GM18508 (cell line): ENCODE measurements around the gene PACRG.
"Not testable (repeated sequence)": the region's sequence is repeated elsewhere in the genome, so short reads cannot be mapped to it uniquely, and the experiment has no call there.

Experiments
- ATAC-seq: cut with Tn5 transposase; IDR thresholded peaks from one replicate; pipeline ENCODE4 v1.9.1; 2021; ENCODE audit warnings: moderate number of reproducible peaks; ENCODE audit not compliant: insufficient read depth, unreplicated experiment

Gene PACRG

GRCh38 chr6:162974685-162975084, 246.9 kb downstream of the PACRG start:
- no peak for ATAC-seq

DNA sequence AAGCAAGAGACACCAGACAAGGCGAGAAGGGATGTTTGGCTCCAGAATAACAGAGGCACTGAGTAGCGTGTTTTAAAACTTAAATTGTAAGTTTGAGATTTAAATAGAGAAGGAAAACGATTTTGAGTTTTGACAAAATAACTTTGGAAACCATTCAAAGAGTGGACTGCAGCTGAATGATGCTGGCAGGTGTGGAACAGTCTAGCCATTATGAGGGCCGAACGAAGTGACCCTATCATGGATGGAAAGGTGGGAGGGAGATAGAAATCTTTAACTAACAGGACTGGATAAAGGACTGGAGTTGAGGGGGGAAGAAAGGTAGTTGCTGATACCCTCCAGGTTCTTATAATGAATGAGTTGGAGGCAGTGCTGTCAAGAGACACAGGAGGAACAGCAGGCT, 248.4 kb downstream of the PACRG start:
- no peak for ATAC-seq

- ATAC-seq: not testable (repeated sequence)
Observed at GRCh38 chr6:162983234-162983633, 255.5 kb downstream of the PACRG start.

- ATAC-seq: no peak
Observed at GRCh38 chr6:162998777-162999176, 271.0 kb downstream of the PACRG start.

DNA sequence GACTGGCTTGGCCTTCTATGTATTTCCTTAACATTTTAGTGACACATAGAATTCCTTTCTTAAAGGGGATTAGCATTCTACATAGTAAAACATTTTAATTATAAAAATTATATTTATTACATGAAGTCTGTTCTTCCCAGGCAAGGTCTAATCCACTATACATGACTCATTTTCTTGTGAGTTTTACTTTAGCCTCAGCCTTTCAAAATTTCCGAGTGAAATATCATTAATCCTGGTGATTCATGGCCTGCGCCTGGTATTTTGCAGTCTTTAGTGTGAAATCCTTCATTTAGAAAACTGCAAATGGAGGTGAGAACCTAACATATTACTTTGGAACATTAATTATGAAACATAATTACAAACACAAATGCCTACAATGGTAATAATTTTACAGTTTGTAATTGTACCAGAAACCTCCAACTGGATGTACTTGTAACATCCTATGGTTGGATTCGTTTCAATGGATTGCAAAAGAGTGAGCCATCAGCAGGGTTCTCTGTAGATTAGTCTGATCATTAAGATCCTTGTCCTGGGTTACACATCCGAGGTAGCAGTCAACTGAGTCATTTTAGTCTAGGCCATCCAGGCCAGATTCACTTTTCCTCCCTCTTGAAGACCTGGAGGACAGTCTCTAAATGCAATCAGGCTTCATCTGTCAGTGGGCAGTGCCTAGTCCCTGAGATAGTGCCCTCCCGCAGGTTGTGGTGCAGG, 272.0 kb downstream of the PACRG start:
- ATAC-seq: no peak

DNA sequence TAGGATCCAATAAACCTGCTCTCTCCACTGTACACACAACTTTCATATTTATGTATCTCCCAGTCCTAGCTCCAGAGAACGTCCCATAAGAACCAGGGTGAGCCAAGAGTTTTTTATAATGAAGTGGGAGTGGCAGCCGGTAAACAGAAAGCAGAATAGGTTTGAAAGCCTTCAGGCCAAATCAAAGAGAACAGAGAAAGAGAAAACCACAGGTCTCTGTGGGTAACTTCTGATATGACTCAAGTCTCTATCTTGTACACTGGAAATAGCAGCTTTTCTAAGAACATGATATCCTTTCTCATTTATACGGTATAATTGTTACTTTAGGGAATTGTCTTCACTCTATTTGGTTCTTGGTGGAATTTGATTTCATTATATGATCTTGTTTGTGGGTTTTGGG, 273.6 kb downstream of the PACRG start:
- peak; percentile 99 for ATAC-seq

GRCh38 chr6:163008186-163008585, 280.4 kb downstream of the PACRG start:
- ATAC-seq: no peak

DNA sequence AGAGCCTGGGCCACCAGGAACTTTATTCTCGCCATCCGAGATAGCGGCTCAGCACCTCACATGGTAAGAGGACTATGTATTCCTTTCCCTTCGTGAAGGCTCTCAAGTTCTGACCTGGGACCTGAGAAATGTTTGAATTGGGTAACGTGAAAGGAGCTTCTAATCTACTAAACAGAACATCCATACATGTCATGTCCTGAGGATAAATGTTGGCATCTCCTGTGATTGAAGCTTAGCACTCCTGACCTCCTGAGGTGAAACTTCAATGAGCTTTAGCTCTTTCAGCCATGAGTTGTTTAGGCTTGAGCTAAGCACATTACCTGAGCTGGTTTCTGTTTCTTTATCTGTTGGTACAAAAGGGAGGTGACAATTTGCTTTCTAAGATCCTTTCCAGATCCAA, 280.9 kb downstream of the PACRG start:
- no peak for ATAC-seq

GRCh38 chr6:163010145-163010544, 282.4 kb downstream of the PACRG start:
- ATAC-seq: no peak

- no peak for ATAC-seq
Observed at GRCh38 chr6:163014736-163015135, 287.0 kb downstream of the PACRG start.

- no peak for ATAC-seq
Observed at GRCh38 chr6:163017801-163018200, 290.0 kb downstream of the PACRG start.

DNA sequence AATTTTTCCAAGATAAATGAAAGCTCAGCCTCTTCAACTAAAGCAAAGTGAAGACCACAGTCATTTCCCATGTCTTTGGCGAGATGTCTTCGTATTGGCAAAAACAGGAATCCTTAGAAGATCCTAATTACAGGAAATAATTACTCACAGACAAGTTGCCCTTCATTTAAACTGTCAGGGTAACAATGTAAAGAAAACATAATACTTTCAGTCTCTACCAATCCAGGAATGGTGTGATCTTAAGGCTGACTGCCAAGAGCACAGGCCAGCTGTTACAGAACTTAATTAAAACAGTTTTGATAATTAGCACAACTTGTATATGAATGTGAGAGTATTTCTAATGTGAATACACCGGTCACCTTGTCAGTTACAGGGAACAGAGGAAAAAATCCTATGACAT, 292.2 kb downstream of the PACRG start:
- no peak for ATAC-seq

GRCh38 chr6:163021054-163021453, 293.3 kb downstream of the PACRG start:
- ATAC-seq: no peak

DNA sequence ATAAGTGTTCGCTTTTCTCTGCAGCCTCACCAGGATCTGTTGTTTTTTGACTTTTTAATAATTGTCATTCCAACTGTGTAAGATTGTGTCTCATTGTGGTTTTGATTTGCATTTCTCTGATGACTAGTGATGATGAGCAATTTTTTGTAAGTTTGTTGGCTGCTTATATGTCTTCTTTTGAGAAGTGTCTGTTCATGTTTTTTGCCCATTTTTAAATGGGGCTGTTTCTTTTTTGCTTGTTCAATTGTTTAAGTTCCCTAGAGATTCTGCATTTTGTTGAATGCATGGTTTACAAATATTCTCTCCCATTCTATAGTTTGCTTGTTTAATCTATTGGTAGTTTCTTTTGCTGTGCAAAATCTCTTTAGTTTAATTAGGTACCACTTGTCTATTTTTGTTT, 295.9 kb downstream of the PACRG start:
- ATAC-seq: no peak

DNA sequence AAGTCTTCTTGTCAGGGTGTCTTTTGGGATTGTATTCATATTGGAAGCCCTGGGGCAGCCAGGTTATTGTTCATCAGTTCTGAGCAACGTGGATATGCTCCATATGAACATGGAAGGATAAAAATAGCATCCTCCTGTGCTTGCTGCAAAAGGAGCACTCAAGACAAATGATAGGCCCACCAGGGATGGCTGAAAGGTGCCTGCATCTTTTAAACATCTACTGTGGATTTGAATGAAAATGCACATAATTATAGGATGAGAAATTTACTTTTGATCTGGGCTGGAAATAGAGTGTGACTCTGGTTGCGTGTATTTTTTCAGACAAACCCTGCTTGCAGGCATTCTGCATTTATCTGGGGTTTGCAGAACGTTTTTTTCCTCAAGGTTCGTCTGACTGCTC, 299.1 kb downstream of the PACRG start:
- no peak for ATAC-seq

- ATAC-seq: no peak
Observed at GRCh38 chr6:163030980-163031379, 303.2 kb downstream of the PACRG start.

- no peak for ATAC-seq
Observed at GRCh38 chr6:163031931-163032330, 304.2 kb downstream of the PACRG start.

GRCh38 chr6:163036160-163036645, 308.4 kb downstream of the PACRG start:
- ATAC-seq: no peak

- ATAC-seq: no peak
Observed at GRCh38 chr6:163038317-163038716, 310.5 kb downstream of the PACRG start.

DNA sequence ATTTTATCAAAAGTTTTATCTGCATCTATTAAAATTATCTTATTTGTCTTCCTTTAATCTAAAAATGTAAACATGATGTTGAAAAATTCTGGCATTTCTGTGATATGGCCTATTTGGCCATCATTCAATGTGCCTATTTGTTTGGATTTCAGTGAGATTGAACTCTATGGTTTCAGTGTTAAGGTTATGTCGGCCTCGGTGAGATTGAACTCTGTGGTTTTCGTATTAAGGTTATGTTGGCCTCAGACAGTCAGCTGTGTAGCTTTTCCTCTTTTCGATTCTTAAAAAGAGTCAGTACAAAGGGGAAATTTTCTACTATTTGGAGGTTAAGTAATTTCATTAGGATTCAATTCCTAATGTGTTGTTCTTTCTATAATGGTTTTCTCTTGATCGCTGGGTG, 320.6 kb downstream of the PACRG start:
- ATAC-seq: no peak

GRCh38 chr6:163053667-163054344, 326.0 kb downstream of the PACRG start:
- ATAC-seq: no peak

- ATAC-seq: no peak
Observed at GRCh38 chr6:163054641-163055040, 326.9 kb downstream of the PACRG start.
